ENCODE measurements around the gene TLR6. TPM values are rescaled to one million over a fixed set of nuclear protein-coding genes. Genes with fewer than 3 reads are reported as not detected.

The TLR6 gene
- polyA plus RNA-seq, 3 donors: 0.14 to 0.88 (median 0.79) TPM

GRCh38 chr4:38869511-38869910, 12.9 kb upstream of the TLR6 start:
- 58 to 64% (median 60%) methylated on average over 2 of the region's 2 CpGs for WGBS, 3 donors
- no peak overlapping the region for H3K27ac ChIP-seq (ENCODE audit: low read depth, low read length)

GRCh38 chr4:38868059-38868960, 11.7 kb upstream of the TLR6 start:
- WGBS, 3 donors: 16 to 34% (median 26%) methylated on average over 26 to 30 of the region's 30 CpGs
- H3K27ac ChIP-seq (ENCODE audit: low read depth, low read length): peak overlapping the region; percentile 44

- H3K27ac ChIP-seq (ENCODE audit: low read depth, low read length): peak within 1 kb of the TSS; percentile 44
- WGBS, 3 donors: 0 to 1% (median 1%) methylated on average over 29 to 66 of the region's 66 CpGs
Measured at GRCh38 chr4:38867478-38868058, 11.0 kb upstream of the TLR6 start, which contains the start of gene FAM114A1. FAM114A1 (plus strand) TSS chr4:38867806; CDS start chr4:38878079, 10,273 bp downstream.

GRCh38 chr4:38866973-38867477, 10.4 kb upstream of the TLR6 start:
- H3K27ac ChIP-seq (ENCODE audit: low read depth, low read length): peak overlapping the region; percentile 0
- WGBS, 3 donors: 43 to 54% (median 54%) methylated on average over 11 of the region's 11 CpGs

GRCh38 chr4:38865445-38865844, 8.8 kb upstream of the TLR6 start:
- no peak overlapping the region for H3K27ac ChIP-seq (ENCODE audit: low read depth, low read length)
- WGBS, 3 donors: 38 to 78% (median 70%) methylated on average over 6 of the region's 6 CpGs

GRCh38 chr4:38861791-38862190, 5.2 kb upstream of the TLR6 start:
- WGBS, 3 donors: 81 to 91% (median 90%) methylated on average over 4 of the region's 4 CpGs

GRCh38 chr4:38860788-38861424, 4.3 kb upstream of the TLR6 start:
- H3K27ac ChIP-seq (ENCODE audit: low read depth, low read length): no peak overlapping the region
- 38 to 43% (median 39%) methylated on average over 5 of the region's 5 CpGs for WGBS, 3 donors

More at GRCh38 chr4:38861791-38862190, 5.2 kb upstream of the TLR6 start:
- no peak overlapping the region for H3K27ac ChIP-seq (ENCODE audit: low read depth, low read length)

- H3K27ac ChIP-seq (ENCODE audit: low read depth, low read length): no peak overlapping the region
- WGBS, 3 donors: 95 to 98% (median 95%) methylated on average over 7 of the region's 7 CpGs
Measured at GRCh38 chr4:38859501-38859900, 2.9 kb upstream of the TLR6 start.

- H3K27ac ChIP-seq (ENCODE audit: low read depth, low read length): peak overlapping the region; percentile 0
- WGBS, 3 donors: 42 to 74% (median 48%) methylated on average over 3 of the region's 3 CpGs
Measured at GRCh38 chr4:38858097-38858420, 1.4 kb upstream of the TLR6 start.

- WGBS, 3 donors: 24 to 66% (median 27%) methylated on average over 3 of the region's 3 CpGs
- H3K27ac ChIP-seq (ENCODE audit: low read depth, low read length): peak overlapping the region; percentile 72
Measured at GRCh38 chr4:38857354-38858096, 908 bp upstream of the TLR6 start.

GRCh38 chr4:38856046-38856445, 571 bp downstream of the TLR6 start:
- WGBS, 3 donors: 38 to 39% (median 38%) methylated on average over 4 of the region's 4 CpGs
- no peak overlapping the region for H3K27ac ChIP-seq (ENCODE audit: low read depth, low read length)

- WGBS, 3 donors: 77 to 85% (median 81%) methylated on average over 5 of the region's 5 CpGs
- H3K27ac ChIP-seq (ENCODE audit: low read depth, low read length): no peak overlapping the region
Measured at GRCh38 chr4:38855466-38855865, 1.2 kb downstream of the TLR6 start.

GRCh38 chr4:38846015-38846414, 10.6 kb downstream of the TLR6 start:
- 77 to 100% (median 95%) methylated on average over 3 of the region's 3 CpGs for WGBS, 3 donors
- no peak overlapping the region for H3K27ac ChIP-seq (ENCODE audit: low read depth, low read length)

- 62 to 89% (median 82%) methylated on average over 4 of the region's 4 CpGs for WGBS, 3 donors
- no peak overlapping the region for H3K27ac ChIP-seq (ENCODE audit: low read depth, low read length)
Measured at GRCh38 chr4:38842994-38843393, 13.6 kb downstream of the TLR6 start.

GRCh38 chr4:38837849-38838248, 18.8 kb downstream of the TLR6 start:
- WGBS, 3 donors: 37 to 69% (median 54%) methylated on average over 2 of the region's 2 CpGs
- no peak overlapping the region for H3K27ac ChIP-seq (ENCODE audit: low read depth, low read length)

GRCh38 chr4:38837334-38837733, 19.3 kb downstream of the TLR6 start:
- H3K27ac ChIP-seq (ENCODE audit: low read depth, low read length): no peak overlapping the region

GRCh38 chr4:38834570-38834969, 22.0 kb downstream of the TLR6 start:
- WGBS, 3 donors: 91 to 95% (median 94%) methylated on average over 4 of the region's 4 CpGs
- no peak overlapping the region for H3K27ac ChIP-seq (ENCODE audit: low read depth, low read length)

All from adipose tissue (tissue), 3 donors.